Cardiac fibroblast (primary cell): ENCODE data around the gene SUSD5.

Source experiments
- DNase-seq, 2 donors: peaks; one replicate each; pipeline versions ENCODE4 v3.0.0 to v3.0.0-alpha.2; 2010; ENCODE audit warnings: low read depth in 2 of 2
- H3K4me3 ChIP-seq, 2 donors: replicated peaks in 1 of 2; 1 replicate in 1 of 2; 2 replicates in 1 of 2; pipeline ENCODE4 v1.5.1; 2011; ENCODE audit warnings: low read depth in 2 of 2, low read length in 2 of 2, mild to moderate bottlenecking in 2 of 2, moderate library complexity in 1 of 2
- CTCF ChIP-seq: IDR thresholded peaks from one replicate; pipeline ENCODE4 v1.5.1; 2011; ENCODE audit warnings: low read depth, mild to moderate bottlenecking, low read length, inconsistent platforms

SUSD5 gene

GRCh38 chr3:33159981-33160380 lies 58.6 kb downstream of the SUSD5 start:
- no peak for DNase-seq
- H3K4me3 ChIP-seq, result no peak overlapping the region
- TF ChIP-seq CTCF, result no peak

- H3K4me3 ChIP-seq, result no peak overlapping the region
- no peak for TF ChIP-seq CTCF
- DNase-seq, result no peak
These were observed 59.4 kb downstream of the SUSD5 start for GRCh38 chr3:33159234-33159633.

- no peak for TF ChIP-seq CTCF
- no peak for DNase-seq
- no peak overlapping the region for H3K4me3 ChIP-seq
These were observed 63.3 kb downstream of the SUSD5 start for GRCh38 chr3:33155301-33155700.

- TF ChIP-seq CTCF, result no peak
- no peak overlapping the region for H3K4me3 ChIP-seq
- DNase-seq, result no peak
These were observed 64.8 kb downstream of the SUSD5 start for GRCh38 chr3:33153782-33154181.

GRCh38 chr3:33152363-33153360 lies 65.9 kb downstream of the SUSD5 start:
- H3K4me3 ChIP-seq, result no peak overlapping the region
- TF ChIP-seq CTCF, result no peak
- DNase-seq, result no peak

- TF ChIP-seq CTCF, result no peak
- H3K4me3 ChIP-seq, result no peak overlapping the region
These were observed 69.3 kb downstream of the SUSD5 start for GRCh38 chr3:33149342-33149741.

More at GRCh38 chr3:33149342-33149741, 69.3 kb downstream of the SUSD5 start:
- no peak for DNase-seq
